Activated naive CD4-positive, alpha-beta T cell treated with anti-CD3 and anti-CD28 coated beads, Interleukin-2, amount 50 U/mL, for 16 hours (primary cell): Measurements from ENCODE around the gene PLAGL1.
"Not testable (repeated sequence)": the region's sequence is repeated elsewhere in the genome, so short reads cannot be mapped to it uniquely, and the experiment has no call there.

Source experiments
- DNase-seq: peaks from one replicate; pipeline ENCODE4 v3.0.0-alpha.2; 2020

The PLAGL1 gene

GRCh38 chr6:143936347-143936746, 71.7 kb downstream of the PLAGL1 start:
- no peak for DNase-seq

DNA sequence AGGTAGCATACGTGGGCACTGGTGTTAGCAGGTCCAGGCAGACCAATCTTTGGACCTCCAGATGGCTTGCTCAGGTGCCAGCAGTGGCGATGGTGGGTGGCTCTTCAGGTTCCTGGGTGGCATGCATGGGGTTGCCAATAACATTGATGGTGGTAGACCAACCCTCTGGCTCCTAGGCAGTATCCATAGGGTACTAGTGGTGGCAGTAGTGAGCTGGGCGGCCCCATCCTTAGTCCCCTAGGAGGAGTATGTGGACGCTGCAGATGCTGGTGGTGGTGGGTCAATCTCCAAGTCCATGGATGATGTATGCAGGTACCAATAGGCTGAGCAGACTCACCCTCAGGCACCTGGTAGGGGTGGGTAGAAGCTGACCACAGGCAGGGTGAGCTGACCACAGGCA, 73.2 kb downstream of the PLAGL1 start:
- no peak for DNase-seq

DNA sequence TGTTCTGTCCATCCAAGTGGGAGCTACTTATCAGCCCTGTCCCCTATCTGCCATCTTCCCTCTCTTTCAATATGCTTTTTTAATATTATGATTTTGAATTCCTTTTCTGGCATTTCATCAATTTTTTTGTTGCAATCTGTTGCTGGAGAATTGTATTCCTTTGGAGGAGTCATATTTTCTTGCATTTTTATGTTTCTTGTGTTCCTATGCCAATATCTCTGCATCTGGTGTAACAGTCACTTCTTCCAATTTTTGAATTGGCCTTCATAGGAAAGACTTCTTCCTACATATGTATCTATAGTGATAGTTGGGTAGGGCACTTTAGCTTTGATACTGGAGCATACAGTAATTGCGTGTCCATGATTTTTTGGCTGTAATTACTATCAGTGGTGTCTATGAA, 73.7 kb downstream of the PLAGL1 start:
- DNase-seq = no peak

DNA sequence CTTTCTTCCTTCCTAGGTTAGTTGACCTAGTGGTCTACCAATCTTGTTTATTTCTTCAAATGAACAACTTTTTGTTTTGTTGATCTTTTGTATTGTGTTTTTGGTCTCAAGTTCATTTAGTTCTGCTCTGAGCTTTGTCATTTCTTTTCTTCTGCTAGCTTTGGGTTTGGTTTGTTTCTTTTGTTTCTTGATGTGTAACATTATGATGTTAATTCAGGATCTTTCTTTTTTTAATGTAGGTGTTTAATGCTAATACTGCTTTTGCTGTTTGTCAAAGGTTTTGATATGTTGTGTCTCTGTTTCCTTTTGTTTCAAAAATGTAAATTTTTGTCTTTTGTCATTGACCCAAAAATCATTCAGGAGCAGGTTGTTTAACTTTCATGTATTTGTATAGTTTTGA, 78.1 kb downstream of the PLAGL1 start:
- no peak for DNase-seq

GRCh38 chr6:143928853-143929252, 79.2 kb downstream of the PLAGL1 start:
- no peak for DNase-seq

GRCh38 chr6:143917026-143917425, 91.0 kb downstream of the PLAGL1 start:
- DNase-seq = not testable (repeated sequence)

GRCh38 chr6:143912671-143913070, 95.4 kb downstream of the PLAGL1 start:
- DNase-seq = no peak

- DNase-seq = no peak
Observed at GRCh38 chr6:143911028-143911427, 97.0 kb downstream of the PLAGL1 start.

- no peak for DNase-seq
Observed at GRCh38 chr6:143902827-143903226, 105.2 kb downstream of the PLAGL1 start.

DNA sequence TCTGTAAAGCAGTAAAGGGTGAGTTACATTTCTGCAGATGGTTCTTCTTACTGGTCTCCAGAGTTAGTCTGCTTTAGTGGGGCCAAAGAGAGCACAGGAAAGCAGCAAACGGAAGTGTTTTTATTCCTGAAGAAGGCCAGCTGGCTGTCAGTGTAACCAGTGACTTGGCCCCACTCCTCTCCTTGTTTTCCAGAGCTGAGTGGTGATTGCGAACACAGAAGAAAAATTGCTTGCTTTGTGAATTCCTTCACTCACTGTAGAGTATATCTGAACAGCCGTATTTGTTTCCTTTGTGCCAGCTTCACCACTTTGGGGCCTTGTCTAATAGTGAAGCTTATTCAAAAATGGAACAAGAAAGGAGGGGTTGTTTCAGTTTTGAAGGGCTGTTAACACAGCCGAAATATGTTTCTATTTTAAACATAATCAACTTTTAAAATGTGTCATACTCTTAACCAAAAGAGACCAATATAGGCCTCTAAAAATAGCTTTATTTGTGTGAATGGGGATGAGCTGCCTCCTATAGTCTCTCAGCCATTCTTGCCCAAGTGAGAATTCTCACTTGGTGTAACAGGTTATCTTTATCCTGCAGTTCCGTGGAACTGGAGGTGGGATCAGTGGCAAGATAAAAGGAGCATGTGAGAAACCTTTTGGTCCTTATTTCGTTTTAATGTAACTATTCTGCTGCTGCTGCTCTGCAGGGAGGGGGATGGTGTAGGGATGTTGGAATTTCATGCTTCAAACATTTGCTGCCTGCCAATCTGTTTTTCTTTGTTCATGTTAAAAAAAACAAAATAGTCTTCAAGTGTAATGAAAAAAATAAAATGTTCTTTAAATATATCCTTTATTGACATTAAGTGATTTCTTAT, 105.9 kb downstream of the PLAGL1 start:
- no peak for DNase-seq

DNA sequence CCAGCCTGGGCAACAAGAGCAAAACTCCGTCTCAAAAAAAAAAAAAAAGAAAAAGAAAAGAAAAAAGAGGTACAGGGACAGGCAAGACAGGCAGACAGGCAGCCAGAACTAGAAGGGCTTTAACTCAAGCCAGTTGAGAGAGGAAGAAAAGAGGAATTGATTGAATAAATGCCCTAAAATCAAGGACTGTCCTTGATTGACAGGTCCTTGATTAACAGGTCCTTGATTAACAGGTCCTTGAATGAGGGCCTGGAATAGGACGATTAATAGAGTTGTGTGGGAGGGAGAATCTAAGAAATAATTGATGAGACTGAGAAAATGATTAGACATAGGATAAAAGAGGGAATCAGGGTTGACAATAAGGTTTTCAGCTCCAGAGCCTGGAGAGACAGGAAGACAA, 107.7 kb downstream of the PLAGL1 start:
- DNase-seq = no peak

GRCh38 chr6:143896126-143896860, 111.8 kb downstream of the PLAGL1 start:
- DNase-seq = no peak

DNA sequence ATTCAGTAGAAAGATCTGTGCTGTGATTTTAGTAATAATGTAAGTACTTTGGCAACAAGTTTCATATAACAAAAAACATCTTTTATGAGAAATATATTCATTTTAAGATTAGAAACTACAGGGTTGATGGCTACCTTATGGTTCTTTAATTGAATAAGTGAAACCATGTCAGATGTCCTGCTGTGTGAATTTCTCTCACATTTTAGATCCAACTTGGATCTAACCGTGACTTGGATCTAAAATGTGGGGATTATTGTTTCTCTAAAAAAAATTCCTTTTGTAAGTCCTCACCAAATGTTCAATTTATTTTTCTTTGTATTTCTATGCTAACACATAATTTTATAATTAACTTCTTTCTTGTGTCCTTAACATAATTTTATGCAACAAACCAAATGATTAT, 113.4 kb downstream of the PLAGL1 start:
- no peak for DNase-seq
